Retinal pigment epithelial cell (primary cell): Measurements from ENCODE around the gene EGLN3.

Experiments
- DNase-seq: peaks from one replicate; pipeline ENCODE4 v3.0.0-alpha.2; 2010; ENCODE audit warnings: low read depth
- H3K4me3 ChIP-seq: 2 replicates; pipeline ENCODE4 v1.5.1; 2011; ENCODE audit warnings: mild to moderate bottlenecking, low read length, control low read depth, moderate library complexity
- TF ChIP-seq, protein P1 (sequence below): conservative IDR thresholded peaks from 2 replicates; pipeline ENCODE4 v1.5.1; 2011; ENCODE audit warnings: low read depth, low read length, control low read depth, inconsistent platforms

Gene EGLN3

DNA sequence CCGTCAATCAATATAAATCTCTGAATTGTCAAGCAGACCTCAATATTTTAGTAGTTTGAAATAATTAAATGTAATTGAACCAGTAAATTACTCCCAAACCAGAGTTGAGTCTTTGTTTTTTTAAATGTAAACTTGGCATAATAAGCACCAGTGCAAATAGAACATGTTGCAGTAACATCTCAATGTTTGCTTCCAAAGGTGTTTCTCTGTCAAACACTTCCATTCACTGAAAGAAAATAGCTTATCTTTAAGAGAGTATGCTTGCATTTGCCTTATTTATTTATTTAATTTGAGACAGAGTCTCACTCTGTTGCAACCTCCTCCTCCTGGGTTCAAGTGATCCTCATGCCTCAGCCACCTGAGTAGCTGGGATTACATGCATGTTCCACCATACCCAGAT lies 39.9 kb upstream of the EGLN3 start:
- no peak for DNase-seq
- no peak overlapping the region for H3K4me3 ChIP-seq
- TF ChIP-seq, protein P1, sequence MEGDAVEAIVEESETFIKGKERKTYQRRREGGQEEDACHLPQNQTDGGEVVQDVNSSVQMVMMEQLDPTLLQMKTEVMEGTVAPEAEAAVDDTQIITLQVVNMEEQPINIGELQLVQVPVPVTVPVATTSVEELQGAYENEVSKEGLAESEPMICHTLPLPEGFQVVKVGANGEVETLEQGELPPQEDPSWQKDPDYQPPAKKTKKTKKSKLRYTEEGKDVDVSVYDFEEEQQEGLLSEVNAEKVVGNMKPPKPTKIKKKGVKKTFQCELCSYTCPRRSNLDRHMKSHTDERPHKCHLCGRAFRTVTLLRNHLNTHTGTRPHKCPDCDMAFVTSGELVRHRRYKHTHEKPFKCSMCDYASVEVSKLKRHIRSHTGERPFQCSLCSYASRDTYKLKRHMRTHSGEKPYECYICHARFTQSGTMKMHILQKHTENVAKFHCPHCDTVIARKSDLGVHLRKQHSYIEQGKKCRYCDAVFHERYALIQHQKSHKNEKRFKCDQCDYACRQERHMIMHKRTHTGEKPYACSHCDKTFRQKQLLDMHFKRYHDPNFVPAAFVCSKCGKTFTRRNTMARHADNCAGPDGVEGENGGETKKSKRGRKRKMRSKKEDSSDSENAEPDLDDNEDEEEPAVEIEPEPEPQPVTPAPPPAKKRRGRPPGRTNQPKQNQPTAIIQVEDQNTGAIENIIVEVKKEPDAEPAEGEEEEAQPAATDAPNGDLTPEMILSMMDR = no peak

DNA sequence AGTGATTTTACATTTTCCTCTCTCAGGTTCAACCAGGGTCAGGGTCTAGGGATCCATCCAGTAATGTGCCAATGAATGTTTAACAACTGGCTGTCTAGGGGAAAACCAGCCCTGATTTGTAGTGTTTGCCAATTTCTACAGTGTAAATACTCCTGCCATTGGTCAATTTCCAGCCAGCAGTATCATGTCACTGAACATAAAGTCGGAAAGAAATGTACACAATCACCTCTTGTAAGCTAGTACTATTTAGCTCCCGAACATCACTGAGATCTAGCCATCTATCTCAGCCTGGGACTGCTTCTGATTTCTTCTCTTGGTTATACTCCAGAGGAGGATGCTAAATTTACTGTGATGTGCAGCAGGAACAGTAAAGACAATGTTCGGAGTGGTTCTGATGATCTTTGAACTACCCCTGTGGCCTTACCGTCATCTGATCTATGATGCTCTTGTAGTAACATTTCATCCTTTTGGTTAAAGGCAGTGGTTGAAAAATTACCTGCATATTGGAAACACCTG lies 36.7 kb upstream of the EGLN3 start:
- no peak overlapping the region for H3K4me3 ChIP-seq
- TF ChIP-seq, protein P1 = no peak
- no peak for DNase-seq

DNA sequence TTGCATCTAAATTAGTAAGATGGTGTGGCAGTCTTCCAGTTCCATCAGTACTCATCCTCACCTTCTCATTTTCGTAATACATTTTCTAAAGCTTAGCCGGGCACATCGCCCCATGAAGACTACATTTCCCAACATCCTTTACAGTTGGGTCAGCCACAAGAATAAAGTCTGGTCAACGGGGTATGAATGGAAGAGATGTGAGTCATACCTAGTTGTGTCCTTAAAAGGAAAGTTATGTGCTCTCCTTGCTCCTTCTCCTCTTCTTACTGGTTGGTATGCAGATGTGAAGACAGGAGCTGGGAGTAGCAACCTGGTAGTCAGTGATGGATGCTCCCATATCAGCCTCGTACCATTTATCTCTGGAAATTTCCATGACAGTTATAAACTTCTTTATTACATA lies 35.9 kb upstream of the EGLN3 start:
- DNase-seq = peak; percentile 62

DNA sequence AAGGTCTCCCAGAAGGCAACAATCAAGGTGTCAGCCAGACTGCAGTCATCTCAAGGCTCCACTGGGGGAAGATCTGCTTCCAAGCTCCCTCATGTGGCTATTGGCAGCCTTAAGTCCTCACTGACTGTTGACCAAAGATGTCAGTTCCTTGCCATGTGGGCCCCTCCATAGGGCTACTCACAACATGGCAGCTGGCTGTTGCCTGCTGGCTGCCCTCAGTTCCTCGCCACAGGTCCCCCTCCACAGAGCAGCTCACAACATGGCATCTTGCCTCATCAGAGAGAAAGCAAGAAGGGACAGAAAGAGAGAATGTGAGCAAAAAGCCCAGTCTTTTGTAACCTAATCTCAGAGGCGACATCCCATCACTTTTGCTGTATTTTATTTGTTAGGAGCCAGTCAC lies 34.4 kb upstream of the EGLN3 start:
- TF ChIP-seq, protein P1 = no peak
- DNase-seq = no peak
- H3K4me3 ChIP-seq = no peak overlapping the region

More for the DNA sequence above, 35.9 kb upstream of the EGLN3 start:
- H3K4me3 ChIP-seq = no peak overlapping the region
- TF ChIP-seq, protein P1 = no peak

DNA sequence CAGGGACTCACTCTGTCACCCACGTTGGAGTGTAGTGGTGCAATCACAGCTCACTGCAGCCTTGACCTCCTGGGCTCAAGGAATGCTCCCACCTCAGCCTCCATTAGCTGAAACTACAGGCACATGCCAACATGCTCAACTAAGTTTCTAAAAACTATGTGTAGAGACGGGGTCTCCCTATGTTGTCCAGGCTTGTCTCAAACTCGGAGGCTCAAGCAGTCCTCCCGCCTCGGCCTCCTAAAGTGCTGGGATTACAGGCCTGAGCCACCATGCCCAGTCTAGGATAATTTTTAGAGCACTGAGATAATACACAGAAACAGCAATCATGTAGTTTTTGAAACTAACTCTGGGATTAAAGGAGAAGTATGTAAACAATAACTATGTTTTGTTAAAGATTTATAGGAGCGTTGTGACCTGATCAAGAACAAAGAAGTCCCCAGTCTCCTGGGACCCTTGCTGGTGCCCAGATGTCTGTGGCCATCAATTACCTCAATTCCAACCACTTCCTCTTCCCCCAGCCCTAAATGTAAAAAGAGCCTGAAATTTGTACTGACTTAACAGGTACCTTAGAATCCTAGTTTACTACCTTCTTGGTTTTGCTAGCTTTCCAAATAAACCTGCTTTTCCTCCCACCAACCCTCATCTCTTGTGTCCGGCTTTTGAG lies 28.9 kb upstream of the EGLN3 start:
- no peak for DNase-seq
- no peak overlapping the region for H3K4me3 ChIP-seq
- TF ChIP-seq, protein P1 = no peak

DNA sequence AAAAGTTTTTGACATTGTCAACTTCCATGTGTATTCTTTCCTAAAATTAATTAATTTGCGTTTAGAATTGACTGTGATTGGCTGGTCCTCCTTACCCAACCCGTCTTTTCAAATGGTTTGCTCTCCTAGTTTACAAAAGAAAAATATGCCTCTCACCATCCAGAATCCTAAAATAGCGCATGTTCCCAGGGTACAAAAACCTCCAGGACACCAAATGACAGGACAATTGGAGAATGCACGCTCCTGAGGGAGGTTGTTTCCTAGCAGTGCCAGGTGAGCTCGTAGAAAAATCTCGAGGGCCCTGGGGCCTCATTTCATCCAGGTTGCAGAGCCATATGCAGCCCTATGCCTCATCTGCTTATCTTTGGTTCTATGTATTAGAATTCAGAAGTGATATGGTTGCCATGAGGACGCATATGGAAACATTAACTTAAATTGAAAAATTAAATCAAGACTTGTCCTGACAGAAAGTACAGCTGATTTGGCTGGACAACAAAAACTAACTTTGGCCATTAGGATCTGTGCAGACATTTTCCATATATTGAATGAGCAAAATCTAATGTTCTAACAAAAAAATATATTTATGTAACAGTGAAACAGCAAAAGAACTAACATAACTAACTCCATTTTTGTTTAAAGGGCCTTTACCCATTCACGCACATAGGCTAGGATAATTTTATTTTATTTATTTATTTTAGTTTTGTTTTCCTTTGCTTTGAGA lies 28.2 kb upstream of the EGLN3 start:
- H3K4me3 ChIP-seq = no peak overlapping the region
- TF ChIP-seq, protein P1 = no peak
- no peak for DNase-seq
